GM12874 (cell line): Measurements from ENCODE around the gene DCAF12.

Experiments
- TF ChIP-seq, protein P1 (sequence below): IDR thresholded peaks from 2 replicates; pipeline ENCODE4 v1.5.1; 2011; ENCODE audit warnings: low read depth, mild to moderate bottlenecking, control low read depth, low read length, moderate library complexity; ENCODE audit not compliant: insufficient read depth

Gene DCAF12

DNA sequence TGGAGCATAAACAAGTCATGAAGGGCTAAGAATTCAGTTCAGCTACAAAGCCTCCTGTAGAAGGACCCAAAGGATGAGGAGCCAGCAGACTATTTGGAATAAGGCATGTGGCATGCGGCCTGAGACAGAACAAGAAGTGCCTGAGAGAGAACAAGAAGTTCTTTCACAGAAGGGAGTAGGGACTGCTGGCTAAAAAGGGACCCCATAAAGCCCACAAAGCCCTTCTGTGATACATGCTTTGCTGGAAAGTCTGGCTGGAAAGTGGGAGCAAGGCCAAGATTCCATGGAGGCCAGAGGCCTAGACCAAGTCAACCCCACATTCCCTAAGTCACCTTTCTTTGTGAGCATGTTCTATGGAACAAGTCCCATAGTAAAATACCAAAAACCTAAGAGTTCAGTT is 41.9 kb downstream of the DCAF12 start:
- TF ChIP-seq, protein P1, sequence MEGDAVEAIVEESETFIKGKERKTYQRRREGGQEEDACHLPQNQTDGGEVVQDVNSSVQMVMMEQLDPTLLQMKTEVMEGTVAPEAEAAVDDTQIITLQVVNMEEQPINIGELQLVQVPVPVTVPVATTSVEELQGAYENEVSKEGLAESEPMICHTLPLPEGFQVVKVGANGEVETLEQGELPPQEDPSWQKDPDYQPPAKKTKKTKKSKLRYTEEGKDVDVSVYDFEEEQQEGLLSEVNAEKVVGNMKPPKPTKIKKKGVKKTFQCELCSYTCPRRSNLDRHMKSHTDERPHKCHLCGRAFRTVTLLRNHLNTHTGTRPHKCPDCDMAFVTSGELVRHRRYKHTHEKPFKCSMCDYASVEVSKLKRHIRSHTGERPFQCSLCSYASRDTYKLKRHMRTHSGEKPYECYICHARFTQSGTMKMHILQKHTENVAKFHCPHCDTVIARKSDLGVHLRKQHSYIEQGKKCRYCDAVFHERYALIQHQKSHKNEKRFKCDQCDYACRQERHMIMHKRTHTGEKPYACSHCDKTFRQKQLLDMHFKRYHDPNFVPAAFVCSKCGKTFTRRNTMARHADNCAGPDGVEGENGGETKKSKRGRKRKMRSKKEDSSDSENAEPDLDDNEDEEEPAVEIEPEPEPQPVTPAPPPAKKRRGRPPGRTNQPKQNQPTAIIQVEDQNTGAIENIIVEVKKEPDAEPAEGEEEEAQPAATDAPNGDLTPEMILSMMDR: no peak

DNA sequence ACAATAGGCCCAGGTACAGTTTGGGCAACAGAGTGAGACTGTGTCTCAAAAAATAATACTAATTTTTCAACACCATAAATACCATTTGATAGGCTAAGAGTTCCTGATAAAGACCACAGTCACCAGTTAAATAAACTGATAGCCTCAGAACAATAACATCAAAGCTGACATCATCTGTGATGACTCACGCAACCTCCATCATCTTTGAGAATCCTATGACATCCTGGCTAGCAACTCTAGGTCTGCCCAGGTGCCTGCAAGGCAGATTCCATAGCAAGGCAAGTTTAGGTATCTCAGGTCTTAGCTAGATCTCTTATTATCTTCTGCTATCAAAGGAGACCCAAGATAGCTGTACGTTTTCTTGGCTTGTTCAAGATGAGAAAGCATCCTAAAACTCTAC is 47.3 kb downstream of the DCAF12 start:
- TF ChIP-seq, protein P1: no peak

DNA sequence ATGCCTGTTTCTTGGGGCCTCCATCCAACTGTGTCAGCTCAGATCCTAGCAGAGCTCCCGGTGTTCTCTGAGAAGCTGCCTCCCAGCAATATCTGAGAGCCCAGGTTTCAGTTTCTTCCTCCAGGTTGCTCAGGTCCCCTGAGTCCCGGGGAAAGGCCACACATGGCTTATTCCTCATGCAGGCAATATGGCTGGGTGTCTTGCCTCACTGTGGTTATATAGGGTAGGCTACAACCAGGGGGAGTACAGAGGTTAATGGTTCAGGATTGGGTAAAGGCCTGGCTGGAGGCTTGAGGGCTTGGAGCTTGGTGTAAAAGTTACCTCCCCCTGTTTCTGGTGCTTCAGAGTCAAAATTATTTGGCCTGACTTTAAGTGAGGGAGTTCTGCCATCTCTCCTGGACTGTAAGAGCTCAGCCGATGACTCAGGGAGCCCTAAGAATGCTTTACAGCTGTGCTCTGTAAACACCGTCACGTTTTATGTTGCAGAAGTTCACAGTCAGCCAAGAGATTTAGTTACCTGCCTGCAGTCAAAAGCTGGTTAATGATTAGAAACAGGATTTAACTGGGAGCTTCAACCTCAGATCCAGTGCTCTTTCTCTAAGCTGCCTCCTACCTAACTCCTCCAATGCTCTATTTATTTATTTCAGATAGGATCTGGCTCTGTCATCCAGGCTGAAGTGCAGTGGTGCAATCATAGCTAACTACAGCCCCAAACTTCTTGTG is 53.5 kb downstream of the DCAF12 start:
- TF ChIP-seq, protein P1: no peak

DNA sequence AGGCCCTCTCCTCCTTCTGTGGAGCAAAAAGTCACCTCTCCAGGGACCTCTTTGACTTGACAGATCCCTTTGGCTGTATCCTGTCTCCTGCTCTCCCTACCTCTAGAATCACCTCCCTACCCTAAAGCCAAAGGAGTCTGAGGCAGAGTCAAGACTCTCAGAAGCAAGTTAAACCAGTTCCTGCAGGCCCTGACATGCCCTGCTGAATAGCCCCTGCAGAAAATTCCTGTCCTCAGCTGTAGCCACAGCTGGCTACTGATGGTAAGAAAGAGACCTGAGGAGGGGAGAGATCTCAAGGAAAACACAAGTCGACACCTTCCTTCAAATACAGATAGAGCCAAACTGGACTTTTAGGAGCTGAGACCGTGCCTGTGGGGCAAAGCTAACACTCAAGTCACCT is 54.1 kb downstream of the DCAF12 start:
- TF ChIP-seq, protein P1: no peak

DNA sequence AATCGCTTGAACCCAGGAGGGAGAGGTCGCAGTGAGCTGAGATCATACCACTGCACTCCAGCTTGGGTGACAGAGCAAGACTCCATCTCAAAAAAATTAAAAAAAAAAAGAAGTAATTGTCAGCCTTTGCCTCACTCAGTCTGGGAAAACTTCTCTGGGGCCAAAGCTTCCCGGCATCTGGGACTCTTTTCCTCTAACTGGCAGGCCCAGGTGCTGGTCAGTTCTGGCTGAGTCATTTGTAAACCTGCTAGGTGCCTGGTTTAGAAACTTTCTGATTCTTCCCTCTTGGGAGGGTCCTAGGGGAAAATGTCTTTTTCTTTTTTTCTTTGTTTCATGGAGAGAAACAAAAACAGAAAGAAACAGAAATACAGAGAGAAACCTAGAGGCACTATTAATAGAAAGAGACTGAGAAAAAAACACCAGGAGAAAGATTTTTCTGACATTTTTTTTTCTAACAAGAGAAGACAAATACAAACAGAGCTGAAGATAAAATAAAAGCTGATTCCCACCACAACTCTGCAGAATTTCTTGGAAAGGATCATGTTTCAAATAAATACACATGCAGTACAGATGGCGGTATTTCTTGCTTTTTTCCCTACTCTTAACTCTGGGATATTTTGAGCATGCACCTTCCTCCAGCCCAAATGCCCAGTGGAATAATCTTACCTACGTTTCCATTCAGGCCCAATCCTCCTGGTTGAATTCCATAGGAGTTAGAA is 55.7 kb downstream of the DCAF12 start:
- TF ChIP-seq, protein P1: no peak

DNA sequence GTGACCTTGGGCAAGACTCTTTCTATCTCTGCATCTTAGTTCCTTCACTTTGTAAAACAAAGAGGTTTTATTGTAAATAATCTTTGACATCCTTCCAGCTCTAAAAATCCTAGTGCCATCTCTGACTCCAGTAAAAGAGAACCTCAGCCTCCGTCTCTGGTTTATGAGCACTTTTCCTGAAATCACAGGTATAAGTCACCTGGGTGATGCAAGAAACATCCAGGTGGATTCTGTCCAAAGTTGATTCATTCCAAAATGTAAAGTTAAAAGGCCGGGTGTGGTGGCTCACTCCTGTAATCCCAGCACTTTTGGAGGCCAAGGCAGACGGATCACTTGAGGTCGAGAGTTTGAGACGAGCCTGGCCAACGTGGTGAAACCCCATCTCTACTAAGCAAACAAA is 56.7 kb downstream of the DCAF12 start:
- TF ChIP-seq, protein P1: no peak

DNA sequence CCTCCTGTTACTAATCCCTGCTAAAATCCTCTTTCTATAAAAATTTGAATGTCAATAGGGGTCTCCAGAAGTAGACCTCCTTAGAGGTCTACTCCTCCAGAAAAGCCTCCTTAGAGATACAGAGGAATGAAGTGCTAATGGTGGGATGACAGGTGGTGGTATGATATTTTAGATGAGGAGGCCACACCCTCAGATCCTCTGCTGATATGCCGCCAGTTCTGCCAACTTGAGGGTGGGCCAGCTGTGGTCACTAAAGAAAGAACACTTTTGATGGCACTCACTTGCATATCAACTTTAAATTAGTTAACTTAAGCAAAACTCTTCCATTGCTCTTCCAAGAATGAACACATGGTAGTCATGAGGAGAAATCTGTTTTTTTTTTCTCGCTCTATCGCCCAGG is 61.0 kb downstream of the DCAF12 start:
- TF ChIP-seq, protein P1: no peak
